ENCODE measurements around the gene MRM2.

MRM2 gene

DNA sequence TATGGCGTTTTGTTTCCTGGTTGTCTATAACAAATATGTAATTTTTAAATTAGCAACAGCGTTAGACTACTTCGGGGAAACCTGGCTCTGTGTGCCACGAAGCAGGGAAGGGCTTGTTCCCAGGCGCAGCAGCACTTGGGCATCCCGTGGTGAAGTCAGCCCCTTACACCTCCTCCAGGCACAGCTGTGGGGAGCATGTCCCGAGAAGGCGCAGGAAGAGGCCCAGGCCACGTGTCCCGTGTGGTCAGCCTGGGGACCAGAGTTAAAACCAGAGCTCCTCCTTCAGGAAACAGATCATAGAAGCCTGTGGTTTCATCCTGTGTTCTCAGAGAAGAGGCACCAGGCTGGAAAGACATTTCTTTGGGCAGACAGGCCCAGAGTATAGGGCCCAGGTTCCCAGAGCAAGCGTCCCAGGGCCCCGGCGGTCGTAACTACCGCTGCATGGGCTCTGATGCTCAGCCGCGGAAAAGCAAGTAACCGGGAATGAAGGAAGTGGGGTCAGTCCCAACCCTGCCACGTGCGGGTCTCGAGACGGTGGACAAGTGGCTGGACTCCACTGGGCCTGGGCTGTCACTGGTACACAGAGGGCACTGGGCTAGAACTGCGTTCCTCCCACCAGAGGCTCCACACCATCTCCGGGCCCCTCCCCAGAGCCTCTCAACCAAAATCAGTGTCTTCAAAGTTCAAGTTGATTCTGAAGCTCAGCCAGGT, 7.1 kb upstream of the MRM2 start:
- Histone ChIP-seq H3K9ac (ENCODE audit: low read depth in 1 of 2, low read length in 2 of 2) (no peak overlapping the region), H3K36me3 (ENCODE audit: control insufficient read depth in 1 of 2, insufficient read depth in 2 of 2, low read length in 2 of 2) (peaks cover 5 to 10% of the 10 kb centered on the region in 2 donors), H3K27ac (ENCODE audit: low read depth, low read length) (no peak overlapping the region), H3K9me3 (ENCODE audit: control insufficient read depth in 1 of 2, low read length in 2 of 2) (no peaks in the 10 kb centered on the region), H3K4me3 (ENCODE audit: low read depth in 1 of 2, low read length in 2 of 2) (no peak overlapping the region), H3K4me1 (ENCODE audit: control insufficient read depth in 1 of 2, insufficient read depth in 2 of 2, low read length in 2 of 2) (peaks cover 8 to 19% of the 10 kb centered on the region in 2 donors), H3K27me3 (ENCODE audit: control insufficient read depth in 1 of 2, insufficient read depth in 2 of 2, low read length in 2 of 2) (no peaks in the 10 kb centered on the region)

DNA sequence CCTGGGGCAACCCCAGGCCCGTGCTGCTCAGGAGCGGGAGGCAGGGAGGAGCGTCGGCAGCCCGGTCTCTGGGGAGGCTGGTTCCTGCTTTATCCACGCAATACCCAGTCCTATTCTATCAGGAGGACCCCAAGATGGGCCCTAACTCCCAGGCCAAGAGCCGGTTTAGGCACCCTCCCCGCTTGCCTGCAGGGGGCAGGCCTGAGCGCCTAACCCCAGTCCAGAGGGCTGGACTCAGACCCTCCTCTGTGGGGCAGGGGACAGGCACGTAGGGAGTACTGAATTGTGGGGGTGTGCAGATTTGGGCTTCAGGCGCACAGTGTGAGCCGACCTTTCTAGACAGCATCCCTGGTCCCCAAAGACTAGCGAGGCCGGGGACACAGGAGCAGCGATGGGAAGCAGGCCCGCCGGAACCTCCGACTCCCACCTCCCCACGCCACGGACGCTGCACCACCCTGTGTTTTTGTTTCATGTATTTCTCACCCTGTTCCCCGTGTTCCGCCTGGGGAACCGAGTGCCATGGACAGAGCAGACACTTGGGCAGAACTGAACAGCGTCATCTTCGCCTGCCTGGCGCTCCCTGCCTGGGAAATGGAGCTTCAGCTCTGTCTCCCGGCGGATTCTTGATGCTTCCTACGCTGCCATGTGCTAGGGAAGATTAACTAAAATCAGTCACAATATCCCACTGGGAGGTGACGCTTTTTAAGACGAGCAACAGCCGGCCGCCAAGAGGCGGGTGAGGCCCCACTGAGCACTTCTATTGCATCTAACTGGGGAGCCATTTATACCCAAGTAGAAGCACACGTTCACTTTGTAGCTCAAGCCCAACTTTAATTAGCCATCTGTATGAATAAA, 5.4 kb upstream of the MRM2 start:
- Histone ChIP-seq H3K27ac (ENCODE audit: low read depth, low read length) (no peak overlapping the region), H3K9me3 (ENCODE audit: control insufficient read depth in 1 of 2, low read length in 2 of 2) (no peaks in the 10 kb centered on the region), H3K27me3 (ENCODE audit: control insufficient read depth in 1 of 2, insufficient read depth in 2 of 2, low read length in 2 of 2) (no peaks in the 10 kb centered on the region), H3K36me3 (ENCODE audit: control insufficient read depth in 1 of 2, insufficient read depth in 2 of 2, low read length in 2 of 2) (peaks cover 0 to 5% of the 10 kb centered on the region in 2 donors), H3K4me1 (ENCODE audit: control insufficient read depth in 1 of 2, insufficient read depth in 2 of 2, low read length in 2 of 2) (peaks cover 14 to 27% of the 10 kb centered on the region in 2 donors), H3K9ac (ENCODE audit: low read depth in 1 of 2, low read length in 2 of 2) (no peak overlapping the region), H3K4me3 (ENCODE audit: low read depth in 1 of 2, low read length in 2 of 2) (no peak overlapping the region)

DNA sequence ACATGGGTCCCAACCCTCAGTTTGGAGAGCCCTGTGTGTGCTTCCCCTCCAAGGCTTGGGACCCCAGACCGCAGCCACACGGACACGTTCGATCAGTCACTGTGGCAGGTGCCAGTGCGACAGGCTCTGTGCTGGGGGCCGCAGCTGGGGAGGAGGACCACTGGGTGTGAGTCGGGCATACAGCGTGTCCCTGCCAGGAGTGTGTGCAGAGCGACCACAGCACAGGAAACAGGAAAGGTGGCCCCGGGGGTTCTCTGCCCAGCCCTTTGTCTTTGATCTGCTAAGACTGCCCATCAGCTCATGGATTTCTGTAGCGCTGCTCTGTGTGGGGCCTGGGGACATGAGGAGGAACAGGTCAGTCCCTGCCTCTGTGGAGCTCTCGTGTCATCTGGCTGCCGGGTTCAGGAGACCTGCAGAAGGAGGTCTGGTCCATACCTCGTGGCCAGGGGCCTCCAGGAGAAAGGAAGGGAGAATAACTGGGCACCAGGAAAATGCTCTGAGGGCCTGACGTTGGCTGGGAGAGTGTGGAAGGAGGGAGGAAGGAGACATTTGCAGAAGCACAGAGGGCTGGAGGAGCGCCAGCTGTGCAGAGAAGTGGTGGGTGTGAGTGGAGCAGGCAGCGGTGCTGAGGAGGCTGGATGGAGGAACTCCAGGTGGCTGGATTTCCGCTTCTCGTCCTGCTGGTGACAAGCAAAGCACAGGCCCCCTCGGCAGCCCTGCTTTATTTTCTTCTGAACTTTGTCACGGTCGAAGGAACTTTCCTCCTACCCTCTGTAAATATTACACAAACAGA, 4.1 kb upstream of the MRM2 start:
- no peak overlapping the region for H3K27ac ChIP-seq (ENCODE audit: low read depth, low read length)
- no peaks in the 10 kb centered on the region for H3K36me3 ChIP-seq (ENCODE audit: control insufficient read depth in 1 of 2, insufficient read depth in 2 of 2, low read length in 2 of 2)
- H3K4me1 ChIP-seq (ENCODE audit: control insufficient read depth in 1 of 2, insufficient read depth in 2 of 2, low read length in 2 of 2): peaks cover 14 to 31% of the 10 kb centered on the region in 2 donors
- no peak overlapping the region for H3K9ac ChIP-seq (ENCODE audit: low read depth in 1 of 2, low read length in 2 of 2)
- H3K9me3 ChIP-seq (ENCODE audit: control insufficient read depth in 1 of 2, low read length in 2 of 2): no peaks in the 10 kb centered on the region
- no peaks in the 10 kb centered on the region for H3K27me3 ChIP-seq (ENCODE audit: control insufficient read depth in 1 of 2, insufficient read depth in 2 of 2, low read length in 2 of 2)
- H3K4me3 ChIP-seq (ENCODE audit: low read depth in 1 of 2, low read length in 2 of 2): no peak overlapping the region

DNA sequence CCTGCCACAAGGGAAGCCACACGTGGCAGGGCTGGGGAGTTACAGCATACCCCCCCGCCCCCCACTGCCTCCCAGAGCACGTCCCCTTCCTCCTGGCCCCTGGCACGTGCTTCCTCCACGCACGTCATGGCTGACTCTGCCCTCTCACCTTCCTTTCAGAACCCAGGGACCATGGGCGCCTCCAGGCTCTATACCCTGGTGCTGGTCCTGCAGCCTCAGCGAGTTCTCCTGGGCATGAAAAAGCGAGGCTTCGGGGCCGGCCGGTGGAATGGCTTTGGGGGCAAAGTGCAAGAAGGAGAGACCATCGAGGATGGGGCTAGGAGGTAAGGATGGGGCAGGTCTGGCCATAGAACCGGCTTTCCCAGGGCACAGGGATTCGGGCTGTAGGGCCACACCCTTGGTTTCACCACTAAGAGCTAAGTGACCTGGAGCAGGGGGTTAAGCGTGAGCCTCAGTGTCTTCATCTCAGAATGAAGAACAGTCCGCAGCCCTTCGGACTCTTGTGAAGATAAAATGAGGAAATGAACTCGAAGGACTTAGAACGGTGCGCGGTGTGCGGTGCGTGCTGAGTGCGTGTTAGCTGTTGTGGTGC, 2.5 kb upstream of the MRM2 start:
- no peak overlapping the region for H3K27ac ChIP-seq (ENCODE audit: low read depth, low read length)
- no peak overlapping the region for H3K9ac ChIP-seq (ENCODE audit: low read depth in 1 of 2, low read length in 2 of 2)
- H3K4me3 ChIP-seq (ENCODE audit: low read depth in 1 of 2, low read length in 2 of 2): no peak overlapping the region
- peaks cover 0 to 4% of the 10 kb centered on the region in 2 donors for H3K36me3 ChIP-seq (ENCODE audit: control insufficient read depth in 1 of 2, insufficient read depth in 2 of 2, low read length in 2 of 2)
- H3K4me1 ChIP-seq (ENCODE audit: control insufficient read depth in 1 of 2, insufficient read depth in 2 of 2, low read length in 2 of 2): peaks cover 11 to 34% of the 10 kb centered on the region in 2 donors
- no peaks in the 10 kb centered on the region for H3K9me3 ChIP-seq (ENCODE audit: control insufficient read depth in 1 of 2, low read length in 2 of 2)
- H3K27me3 ChIP-seq (ENCODE audit: control insufficient read depth in 1 of 2, insufficient read depth in 2 of 2, low read length in 2 of 2): no peaks in the 10 kb centered on the region

DNA sequence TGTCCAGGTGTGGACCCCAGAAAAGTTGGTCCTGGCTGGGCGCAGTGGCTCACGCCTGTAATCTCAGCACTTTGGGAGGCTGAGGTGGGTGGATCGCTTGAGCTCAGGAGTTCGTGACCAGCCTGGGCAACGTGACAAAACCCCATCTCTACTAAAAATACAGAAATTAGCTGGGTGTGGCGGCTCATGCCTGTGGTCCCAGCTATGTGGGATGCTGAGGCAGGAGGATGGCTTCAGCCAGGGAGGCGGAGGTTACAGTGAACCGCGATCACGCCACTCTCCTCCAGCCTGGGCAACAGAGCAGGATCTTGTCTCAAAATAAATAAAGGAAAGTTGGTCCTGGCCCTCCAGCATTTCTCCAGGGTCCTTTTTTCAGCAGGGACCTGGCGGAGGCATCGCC, 1.5 kb upstream of the MRM2 start:
- Histone ChIP-seq H3K9me3 (ENCODE audit: control insufficient read depth in 1 of 2, low read length in 2 of 2) (no peaks in the 10 kb centered on the region), H3K9ac (ENCODE audit: low read depth in 1 of 2, low read length in 2 of 2) (no peak overlapping the region), H3K36me3 (ENCODE audit: control insufficient read depth in 1 of 2, insufficient read depth in 2 of 2, low read length in 2 of 2) (peaks cover 0 to 12% of the 10 kb centered on the region in 2 donors), H3K4me3 (ENCODE audit: low read depth in 1 of 2, low read length in 2 of 2) (peak overlapping the region in 1 of 2 donors; percentile 88), H3K27me3 (ENCODE audit: control insufficient read depth in 1 of 2, insufficient read depth in 2 of 2, low read length in 2 of 2) (no peaks in the 10 kb centered on the region), H3K27ac (ENCODE audit: low read depth, low read length) (no peak overlapping the region), H3K4me1 (ENCODE audit: control insufficient read depth in 1 of 2, insufficient read depth in 2 of 2, low read length in 2 of 2) (peaks cover 7 to 24% of the 10 kb centered on the region in 2 donors)

DNA sequence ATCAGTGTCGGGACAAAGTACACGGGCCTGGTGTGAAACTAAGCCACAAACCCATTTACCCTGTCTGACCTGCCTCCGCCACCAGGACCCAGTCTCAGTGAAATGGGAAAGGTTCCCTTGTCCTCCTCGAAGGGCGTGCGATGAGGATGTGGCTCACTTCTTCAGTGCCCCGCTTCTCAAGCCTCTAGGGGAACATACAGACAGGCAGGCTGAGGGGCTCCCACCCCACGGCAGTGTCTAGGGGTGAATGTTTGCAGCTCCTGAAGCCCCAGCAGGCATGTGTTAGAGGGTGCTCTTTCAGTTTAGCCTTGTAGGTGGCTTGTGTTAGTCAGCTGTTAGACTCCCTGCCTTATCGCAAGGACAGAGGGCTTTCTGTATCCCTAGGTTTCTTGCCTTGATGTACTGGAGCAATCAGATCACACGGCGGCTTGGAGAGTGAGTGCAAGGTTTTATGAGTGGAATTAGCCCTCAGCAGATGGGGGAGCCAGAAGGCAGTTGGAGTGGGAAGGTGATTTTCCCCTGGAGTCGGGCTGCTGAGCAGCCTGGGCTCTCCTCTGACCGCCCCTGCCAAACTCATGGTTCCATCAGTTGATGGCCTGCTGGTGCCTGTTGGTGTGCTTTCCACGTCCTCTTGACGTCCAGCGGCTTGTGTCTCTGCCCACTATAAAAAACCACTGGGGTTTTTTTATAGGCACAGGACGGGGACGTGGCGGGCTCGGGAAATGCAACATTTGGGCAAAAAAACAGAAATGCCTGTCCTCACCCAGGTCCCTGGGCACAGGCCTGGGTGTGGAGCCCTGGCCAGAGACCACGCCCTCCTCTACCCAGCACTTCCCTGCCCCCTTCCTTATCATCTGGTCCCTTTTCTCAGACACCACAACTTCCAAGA, 780 bp upstream of the MRM2 start:
- H3K9me3 ChIP-seq (ENCODE audit: control insufficient read depth in 1 of 2, low read length in 2 of 2): no peaks in the 10 kb centered on the region
- H3K4me1 ChIP-seq (ENCODE audit: control insufficient read depth in 1 of 2, insufficient read depth in 2 of 2, low read length in 2 of 2): peaks cover 7 to 27% of the 10 kb centered on the region in 2 donors
- no peak overlapping the region for H3K27ac ChIP-seq (ENCODE audit: low read depth, low read length)
- H3K9ac ChIP-seq (ENCODE audit: low read depth in 1 of 2, low read length in 2 of 2): peak overlapping the region; percentile 65 to 69
- H3K4me3 ChIP-seq (ENCODE audit: low read depth in 1 of 2, low read length in 2 of 2): peak overlapping the region; percentile 88 to 90
- peaks cover 4 to 19% of the 10 kb centered on the region in 2 donors for H3K36me3 ChIP-seq (ENCODE audit: control insufficient read depth in 1 of 2, insufficient read depth in 2 of 2, low read length in 2 of 2)
- H3K27me3 ChIP-seq (ENCODE audit: control insufficient read depth in 1 of 2, insufficient read depth in 2 of 2, low read length in 2 of 2): no peaks in the 10 kb centered on the region

DNA sequence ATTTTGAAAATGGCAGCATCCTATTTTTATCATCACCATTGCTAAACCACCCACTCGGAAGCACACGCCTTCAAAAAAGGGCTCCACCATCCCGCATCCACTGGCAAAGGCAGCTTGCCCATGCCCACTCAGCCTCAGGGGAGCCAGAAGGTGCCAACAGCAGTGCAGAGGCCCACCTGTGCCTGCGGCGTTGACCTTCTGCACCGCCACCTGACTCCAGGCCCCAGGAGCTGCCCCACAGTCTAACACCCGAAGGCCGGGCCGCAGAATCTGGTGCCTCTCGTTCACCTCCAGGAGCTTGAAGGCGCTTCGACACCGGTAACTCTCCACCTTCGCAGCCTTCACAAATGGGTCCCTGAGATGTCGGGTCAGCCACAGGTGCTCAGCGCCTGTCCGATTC, 2.8 kb downstream of the MRM2 start:
- Histone ChIP-seq H3K36me3 (ENCODE audit: control insufficient read depth in 1 of 2, insufficient read depth in 2 of 2, low read length in 2 of 2) (peaks cover 14 to 42% of the 10 kb centered on the region in 2 donors), H3K27me3 (ENCODE audit: control insufficient read depth in 1 of 2, insufficient read depth in 2 of 2, low read length in 2 of 2) (no peaks in the 10 kb centered on the region), H3K4me1 (ENCODE audit: control insufficient read depth in 1 of 2, insufficient read depth in 2 of 2, low read length in 2 of 2) (peaks cover 7 to 23% of the 10 kb centered on the region in 2 donors), H3K27ac (ENCODE audit: low read depth, low read length) (no peak overlapping the region), H3K4me3 (ENCODE audit: low read depth in 1 of 2, low read length in 2 of 2) (no peak overlapping the region), H3K9me3 (ENCODE audit: control insufficient read depth in 1 of 2, low read length in 2 of 2) (no peaks in the 10 kb centered on the region), H3K9ac (ENCODE audit: low read depth in 1 of 2, low read length in 2 of 2) (no peak overlapping the region)

DNA sequence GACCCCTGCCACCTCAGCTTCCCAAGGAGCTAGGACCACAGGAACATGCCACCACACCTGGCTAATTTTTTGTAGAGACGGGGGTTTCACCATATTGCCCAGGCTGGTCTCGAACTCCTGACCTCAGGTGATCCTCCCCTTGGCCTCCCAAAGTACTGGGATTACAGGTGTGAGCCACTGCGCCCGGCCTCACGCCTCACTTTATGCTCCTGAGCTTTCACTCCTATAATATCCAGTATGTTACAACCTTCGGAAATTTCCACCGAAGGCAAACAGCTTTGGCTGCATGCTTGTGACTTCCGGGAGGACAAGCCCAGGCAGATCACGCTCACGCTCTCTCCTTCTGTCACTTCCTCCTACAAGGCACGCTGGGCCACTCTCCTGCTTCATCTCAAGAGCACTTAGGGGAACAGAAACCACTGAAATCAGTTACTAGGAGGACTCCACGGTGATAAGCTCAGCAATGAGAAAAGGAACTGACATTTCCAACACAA, 4.8 kb downstream of the MRM2 start:
- H3K4me1 ChIP-seq (ENCODE audit: control insufficient read depth in 1 of 2, insufficient read depth in 2 of 2, low read length in 2 of 2): peaks cover 0 to 20% of the 10 kb centered on the region in 2 donors
- peak overlapping the region; percentile 15 for H3K27ac ChIP-seq (ENCODE audit: low read depth, low read length)
- no peak overlapping the region for H3K9ac ChIP-seq (ENCODE audit: low read depth in 1 of 2, low read length in 2 of 2)
- no peaks in the 10 kb centered on the region for H3K27me3 ChIP-seq (ENCODE audit: control insufficient read depth in 1 of 2, insufficient read depth in 2 of 2, low read length in 2 of 2)
- H3K36me3 ChIP-seq (ENCODE audit: control insufficient read depth in 1 of 2, insufficient read depth in 2 of 2, low read length in 2 of 2): peaks cover 14 to 43% of the 10 kb centered on the region in 2 donors
- H3K4me3 ChIP-seq (ENCODE audit: low read depth in 1 of 2, low read length in 2 of 2): no peak overlapping the region
- H3K9me3 ChIP-seq (ENCODE audit: control insufficient read depth in 1 of 2, low read length in 2 of 2): no peaks in the 10 kb centered on the region

DNA sequence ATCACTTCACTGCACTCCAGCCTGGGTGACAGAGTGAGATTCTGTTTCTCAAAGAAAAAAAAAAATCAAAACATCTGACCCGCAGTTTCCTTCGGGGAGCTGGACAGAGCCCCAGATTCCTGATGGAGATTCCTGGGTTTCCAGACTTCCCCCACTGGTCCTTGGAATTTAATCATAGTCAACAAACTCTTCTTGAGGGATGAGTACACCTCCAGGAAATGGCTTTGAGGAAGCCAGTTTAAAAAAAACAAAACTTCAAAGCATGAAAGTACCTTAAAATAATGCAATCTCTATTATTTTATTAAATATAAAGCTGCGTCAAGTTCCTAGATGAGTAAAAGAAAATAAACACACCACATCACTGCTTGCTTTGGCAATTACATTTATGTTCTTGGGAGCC, 8.1 kb downstream of the MRM2 start:
- no peak overlapping the region for H3K27ac ChIP-seq (ENCODE audit: low read depth, low read length)
- no peak overlapping the region for H3K9ac ChIP-seq (ENCODE audit: low read depth in 1 of 2, low read length in 2 of 2)
- no peaks in the 10 kb centered on the region for H3K9me3 ChIP-seq (ENCODE audit: control insufficient read depth in 1 of 2, low read length in 2 of 2)
- H3K4me3 ChIP-seq (ENCODE audit: low read depth in 1 of 2, low read length in 2 of 2): no peak overlapping the region
- H3K4me1 ChIP-seq (ENCODE audit: control insufficient read depth in 1 of 2, insufficient read depth in 2 of 2, low read length in 2 of 2): peaks cover 0 to 25% of the 10 kb centered on the region in 2 donors
- peaks cover 18 to 40% of the 10 kb centered on the region in 2 donors for H3K36me3 ChIP-seq (ENCODE audit: control insufficient read depth in 1 of 2, insufficient read depth in 2 of 2, low read length in 2 of 2)
- H3K27me3 ChIP-seq (ENCODE audit: control insufficient read depth in 1 of 2, insufficient read depth in 2 of 2, low read length in 2 of 2): no peaks in the 10 kb centered on the region
